ENCODE measurements around the gene SUPT20HL1.
"Not testable (repeated sequence)": the region's sequence is repeated elsewhere in the genome, so short reads cannot be mapped to it uniquely, and the experiment has no call there.

SUPT20HL1 gene

DNA sequence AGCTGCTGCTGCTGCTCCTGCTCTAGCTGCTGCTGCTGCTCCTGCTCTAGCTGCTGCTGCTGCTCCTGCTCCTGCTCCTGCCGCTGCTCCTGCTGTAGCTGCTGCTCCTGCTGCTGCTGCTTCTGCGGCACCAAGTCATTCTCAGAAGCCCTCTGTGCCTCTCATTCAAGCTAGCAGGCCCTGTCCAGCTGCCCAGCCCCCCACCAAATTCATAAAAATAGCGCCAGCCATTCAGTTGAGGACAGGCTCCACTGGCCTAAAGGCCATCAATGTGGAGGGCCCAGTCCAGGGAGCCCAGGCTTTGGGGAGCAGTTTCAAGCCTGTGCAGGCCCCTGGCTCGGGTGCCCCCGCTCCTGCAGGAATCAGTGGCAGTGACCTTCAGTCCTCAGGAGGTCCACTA, 3.9 kb downstream of the SUPT20HL1 start:
- DNase-seq, result no peak

DNA sequence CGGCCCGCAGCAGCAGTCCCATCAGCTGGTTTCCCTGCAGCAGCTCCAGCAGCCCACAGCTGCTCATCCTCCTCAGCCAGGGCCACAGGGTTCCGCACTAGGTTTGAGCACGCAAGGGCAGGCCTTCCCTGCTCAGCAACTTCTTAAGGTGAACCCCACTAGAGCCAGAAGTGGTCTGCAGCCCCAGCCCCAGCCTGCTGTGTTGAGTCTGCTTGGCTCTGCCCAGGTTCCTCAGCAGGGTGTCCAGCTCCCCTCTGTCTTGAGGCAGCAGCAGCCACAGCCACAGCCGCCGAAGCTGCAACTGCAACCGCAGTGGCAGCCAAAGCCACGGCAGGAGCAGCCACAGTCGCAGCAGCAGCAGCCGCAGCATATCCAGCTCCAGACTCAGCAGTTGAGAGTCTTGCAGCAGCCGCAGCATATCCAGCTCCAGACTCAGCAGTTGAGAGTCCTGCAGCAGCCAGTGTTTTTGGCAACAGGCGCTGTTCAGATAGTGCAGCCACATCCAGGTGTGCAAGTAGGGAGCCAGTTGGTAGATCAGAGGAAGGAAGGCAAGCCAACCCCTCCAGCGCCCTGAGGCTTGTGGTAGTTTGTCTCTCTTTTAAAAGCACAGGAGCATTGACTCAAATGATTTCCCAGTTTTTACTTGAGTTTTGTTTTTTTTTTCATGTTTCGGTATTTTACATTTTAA, 4.6 kb downstream of the SUPT20HL1 start:
- DNase-seq, result no peak

DNA sequence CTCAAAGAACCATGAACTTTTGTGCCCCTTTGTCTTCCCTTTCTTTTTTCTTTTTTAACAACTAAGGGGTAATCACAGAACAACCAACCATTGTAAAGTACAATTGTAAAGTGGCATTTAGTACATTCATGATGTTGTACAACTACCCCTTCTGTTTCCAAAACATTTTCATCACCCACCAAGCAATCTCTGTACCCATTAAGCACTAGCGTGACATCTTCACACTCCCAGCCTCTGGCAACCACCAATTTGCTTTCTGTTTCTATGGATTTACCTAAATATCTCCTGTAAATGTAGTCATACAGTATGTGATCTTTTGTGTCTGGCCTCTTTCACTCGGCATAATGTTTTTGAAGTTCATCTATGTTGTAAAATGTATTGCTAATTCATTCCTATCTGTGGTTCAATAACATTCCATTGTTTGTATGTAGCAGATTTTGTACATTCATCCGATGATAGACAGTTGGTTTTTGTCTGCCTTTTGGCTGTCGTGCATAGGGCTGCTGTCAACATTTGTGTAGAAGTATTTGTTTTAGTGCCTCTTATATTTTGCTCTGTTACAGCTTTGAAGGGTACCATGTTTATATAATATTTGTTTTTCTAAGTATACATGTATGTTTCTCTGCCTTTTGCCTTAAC, 6.4 kb downstream of the SUPT20HL1 start:
- not testable (repeated sequence) for DNase-seq

DNA sequence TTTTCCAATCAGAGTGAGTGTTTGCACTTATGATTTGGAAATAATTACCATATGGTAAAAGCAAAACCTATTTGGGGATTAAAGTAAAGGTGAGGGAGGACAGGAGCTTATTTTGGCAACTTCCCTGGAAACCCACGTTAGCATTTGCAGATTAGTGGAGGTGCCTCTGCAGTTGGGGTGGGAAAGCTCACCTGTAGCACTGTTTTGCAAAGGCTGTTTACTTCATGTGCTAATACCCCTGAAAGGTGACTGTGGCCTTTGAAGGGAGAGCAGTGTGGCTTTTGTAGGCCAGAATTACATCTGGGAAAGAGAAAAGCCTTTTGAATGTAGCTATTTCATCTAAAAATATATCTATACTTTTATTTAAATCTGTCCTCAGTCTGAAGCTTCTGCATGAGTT, 9.4 kb downstream of the SUPT20HL1 start:
- DNase-seq, result no peak

DNA sequence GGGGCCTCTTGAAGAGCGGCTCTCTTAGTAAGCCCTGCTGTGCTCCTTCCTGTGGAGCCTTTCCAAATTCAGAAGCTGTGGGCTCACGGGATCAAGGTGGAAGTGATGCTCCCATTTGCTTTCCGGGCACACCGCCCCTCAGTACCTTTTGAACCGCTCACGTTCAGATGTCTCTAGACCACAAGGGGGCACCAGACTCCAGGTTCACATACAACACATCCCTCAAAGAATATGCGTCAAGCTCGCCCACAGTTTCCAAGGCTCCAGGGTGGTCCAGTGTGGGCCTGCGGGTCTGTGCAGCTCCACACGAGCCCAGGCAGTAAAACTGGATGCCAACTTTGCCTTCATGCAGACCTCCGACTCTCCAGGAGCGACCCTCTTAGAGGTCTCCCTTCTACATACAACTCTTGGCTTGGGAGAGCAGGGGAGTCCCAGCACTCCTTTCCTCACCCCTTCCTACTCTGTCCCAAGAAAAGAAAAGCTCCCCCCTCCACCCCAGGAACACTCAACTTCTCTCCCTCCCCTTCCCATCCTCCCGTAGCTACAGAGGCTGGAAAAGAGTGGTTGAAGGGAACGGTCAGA, 11.0 kb downstream of the SUPT20HL1 start:
- no peak for DNase-seq

DNA sequence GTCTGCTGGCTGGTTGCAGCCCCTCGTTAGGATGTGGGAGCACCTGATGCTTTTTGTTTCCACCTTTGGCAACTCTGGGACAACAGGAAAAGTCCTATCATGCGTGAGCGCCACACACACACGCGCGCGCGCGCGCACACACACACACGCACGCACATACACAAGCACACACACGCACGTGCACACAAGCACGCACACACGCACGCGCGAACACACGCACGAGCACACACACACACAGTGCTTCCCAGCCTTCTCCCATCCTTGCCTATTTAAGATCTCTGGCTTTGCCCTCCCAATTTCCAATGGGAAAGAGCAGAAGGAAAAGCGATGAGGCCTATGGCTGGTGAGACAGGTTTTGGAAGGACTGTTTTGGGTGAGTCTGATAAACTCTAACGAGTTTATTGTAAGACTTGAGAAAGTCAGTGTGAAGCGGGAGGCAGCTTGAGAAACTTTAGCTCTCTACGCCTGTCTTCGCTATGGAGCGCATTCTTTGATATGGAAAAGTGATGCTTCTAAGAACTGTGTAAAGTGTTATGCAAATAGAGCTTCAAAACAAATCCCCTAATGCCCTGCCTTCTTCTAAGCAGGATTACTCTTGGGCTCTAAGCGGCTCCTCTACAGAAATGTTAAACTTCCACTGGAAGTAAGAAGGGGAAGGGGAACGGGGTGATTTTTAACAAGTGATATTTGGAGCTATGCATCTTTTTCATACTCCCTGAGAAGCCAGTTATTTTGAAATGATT, 11.8 kb downstream of the SUPT20HL1 start:
- no peak for DNase-seq

DNA sequence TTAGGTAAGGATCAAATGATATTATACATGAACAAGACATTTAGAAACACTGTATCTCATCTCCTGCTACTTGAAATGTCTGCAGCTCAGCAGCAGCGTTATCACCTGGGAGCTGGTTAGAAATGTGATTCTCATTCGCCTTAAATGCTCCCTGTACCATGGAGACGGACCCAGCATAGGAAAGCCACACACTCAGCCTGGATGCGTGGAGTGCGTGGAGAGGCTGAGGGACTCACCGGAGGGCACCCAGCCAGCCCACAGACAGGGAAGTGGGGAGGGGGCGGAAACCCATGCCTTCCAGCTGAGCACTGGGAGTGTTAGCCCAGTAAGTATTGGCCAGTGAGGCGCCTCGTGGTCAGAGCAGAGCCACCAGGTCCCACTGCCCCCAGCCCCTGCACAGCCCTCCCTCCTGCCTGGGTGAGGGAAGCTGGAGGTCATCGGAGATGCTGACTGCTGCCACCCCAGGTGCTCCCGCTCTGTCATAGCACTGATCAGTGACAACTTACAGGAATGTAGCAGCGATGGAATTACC, 15.2 kb downstream of the SUPT20HL1 start:
- DNase-seq, result no peak

DNA sequence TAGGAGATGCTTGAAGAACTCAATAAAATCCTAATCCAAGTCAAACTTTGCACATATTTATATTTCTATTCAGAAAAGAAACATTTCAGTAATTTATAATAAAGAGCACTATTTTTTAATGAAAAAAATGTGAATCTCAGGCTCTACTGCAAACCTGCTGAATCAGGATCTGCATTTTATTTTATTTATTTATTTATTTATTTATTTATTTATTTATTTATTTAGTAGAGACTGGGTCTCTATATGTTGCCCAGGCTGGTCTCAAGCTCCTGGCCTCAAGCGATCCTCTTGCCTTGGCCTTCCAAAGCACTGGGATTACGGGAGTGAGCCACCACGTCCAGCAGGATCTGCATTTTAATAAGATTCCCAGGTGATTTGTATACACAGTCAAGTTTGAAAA, 16.0 kb downstream of the SUPT20HL1 start:
- DNase-seq, result no peak

DNA sequence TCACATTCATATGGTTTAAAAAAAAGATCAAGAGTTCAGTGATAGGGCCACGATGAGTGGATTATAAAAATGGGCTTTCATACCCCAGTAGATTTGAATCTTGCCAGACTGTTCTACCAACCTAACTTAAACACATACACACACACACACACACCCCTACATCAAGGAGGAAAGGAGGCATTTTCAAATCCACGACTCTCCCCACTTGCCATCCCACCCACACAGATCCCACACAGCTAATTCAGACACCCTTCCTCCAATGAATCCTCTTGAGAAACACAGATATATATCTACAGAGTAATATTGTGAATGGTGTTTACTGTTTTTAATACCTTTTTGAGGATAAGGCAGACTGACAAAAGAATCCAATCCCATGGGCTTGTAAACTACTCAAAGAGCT, 16.8 kb downstream of the SUPT20HL1 start:
- no peak for DNase-seq

DNA sequence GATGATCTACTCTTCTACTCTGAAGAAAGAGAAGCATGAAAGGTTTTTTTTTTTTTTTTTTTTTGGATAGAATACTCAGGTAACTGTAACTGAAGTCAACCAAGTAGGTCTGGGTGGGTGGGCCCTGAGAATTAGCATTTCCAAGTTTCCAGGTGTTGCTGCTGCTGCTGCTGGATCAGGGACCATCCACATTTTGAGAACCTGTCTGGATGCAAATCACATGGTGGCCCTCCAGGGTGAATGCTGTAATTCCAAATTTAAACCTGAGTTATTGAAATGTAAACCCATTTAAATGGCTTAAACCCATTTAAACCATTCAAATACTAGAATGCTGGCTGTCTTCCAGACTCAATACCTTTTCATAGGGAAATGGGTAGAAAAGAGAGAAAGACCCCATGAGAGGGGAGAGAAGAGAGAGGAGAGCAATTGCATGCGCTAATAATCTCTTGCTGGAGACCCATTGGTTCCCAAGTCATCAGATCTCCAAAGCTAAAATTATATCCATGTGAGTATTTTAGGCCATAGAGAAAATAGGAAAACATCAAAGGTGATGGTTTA, 17.6 kb downstream of the SUPT20HL1 start:
- no peak for DNase-seq

DNA sequence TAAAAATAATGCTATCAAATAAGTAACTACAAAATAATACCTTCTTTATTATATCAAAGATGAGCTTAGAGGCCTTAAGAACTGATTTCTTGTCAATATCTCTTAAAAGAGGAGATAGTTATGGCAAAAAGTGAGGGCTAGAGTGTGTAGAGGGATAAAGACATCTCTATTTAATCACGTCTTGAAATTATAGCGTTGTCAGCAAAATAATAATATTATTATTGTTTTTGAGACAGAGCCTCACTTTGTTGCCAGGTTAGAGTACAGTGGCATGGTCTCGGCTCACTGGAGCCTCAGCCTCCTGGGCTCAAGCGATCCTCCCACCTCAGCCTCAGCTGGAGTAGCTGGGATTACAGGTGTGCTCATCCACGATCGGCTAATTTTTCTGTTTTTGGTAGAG, 18.3 kb downstream of the SUPT20HL1 start:
- no peak for DNase-seq

DNA sequence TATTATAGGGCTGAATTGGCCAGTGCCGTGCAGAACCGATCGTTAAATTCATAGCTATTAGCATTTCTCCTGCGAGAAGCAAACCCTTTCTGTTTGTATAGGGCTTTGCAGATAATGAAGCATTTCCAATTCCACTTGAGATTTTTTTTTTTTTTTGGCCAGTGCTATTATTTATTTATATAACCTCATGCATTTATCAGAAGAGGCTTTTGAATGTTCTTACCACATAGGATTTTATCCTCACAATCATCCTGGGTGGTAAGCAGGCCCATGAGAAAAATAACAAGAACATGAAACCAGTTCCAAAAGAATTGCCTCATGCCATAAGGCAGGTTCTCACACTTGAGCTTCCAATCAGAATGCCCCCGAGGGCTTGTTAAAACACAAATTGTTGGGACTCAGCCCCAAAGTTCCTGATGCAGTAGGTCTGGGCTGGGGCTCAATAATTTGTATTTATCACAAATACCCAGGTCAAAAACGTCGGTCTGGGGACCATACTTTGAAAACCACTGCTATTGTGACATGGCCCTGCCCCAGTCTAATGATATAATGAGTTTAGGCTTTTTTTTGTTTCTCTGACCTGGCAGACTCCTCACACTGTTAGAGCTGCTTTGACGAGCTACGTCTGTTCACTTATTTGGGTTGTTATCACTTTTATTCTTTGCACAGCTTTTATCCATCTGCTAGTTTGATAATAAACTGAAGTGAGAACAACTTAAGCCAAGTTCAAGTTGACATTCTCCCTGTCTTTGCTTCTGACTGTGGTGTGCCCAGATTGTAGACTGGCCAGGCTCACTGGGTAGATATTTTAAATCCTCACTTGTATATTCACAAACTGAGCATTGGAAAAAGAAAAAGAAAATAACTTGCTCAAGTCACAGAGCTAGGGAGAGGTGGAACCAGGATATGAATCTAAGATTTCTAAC, 20.1 kb downstream of the SUPT20HL1 start:
- no peak for DNase-seq

DNA sequence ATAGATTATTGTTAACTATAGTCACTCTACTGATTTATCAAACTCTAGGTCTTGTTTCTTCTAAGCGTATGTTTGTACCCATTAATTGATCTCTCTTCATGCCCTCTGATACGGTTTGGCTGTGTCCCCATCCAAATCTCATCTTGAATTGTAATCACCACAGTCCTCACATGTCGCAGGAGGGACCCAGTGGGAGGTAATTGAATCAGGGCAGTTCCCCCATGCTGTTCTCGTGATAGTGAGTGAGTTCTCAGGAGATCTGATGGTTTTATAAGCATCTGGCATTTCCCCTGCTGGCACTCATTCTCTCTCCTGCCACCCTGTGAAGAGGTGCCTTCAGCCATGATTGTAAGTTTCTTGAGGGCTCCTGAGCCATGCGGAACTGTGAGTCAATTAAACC, 21.9 kb downstream of the SUPT20HL1 start:
- DNase-seq, result not testable (repeated sequence)

DNA sequence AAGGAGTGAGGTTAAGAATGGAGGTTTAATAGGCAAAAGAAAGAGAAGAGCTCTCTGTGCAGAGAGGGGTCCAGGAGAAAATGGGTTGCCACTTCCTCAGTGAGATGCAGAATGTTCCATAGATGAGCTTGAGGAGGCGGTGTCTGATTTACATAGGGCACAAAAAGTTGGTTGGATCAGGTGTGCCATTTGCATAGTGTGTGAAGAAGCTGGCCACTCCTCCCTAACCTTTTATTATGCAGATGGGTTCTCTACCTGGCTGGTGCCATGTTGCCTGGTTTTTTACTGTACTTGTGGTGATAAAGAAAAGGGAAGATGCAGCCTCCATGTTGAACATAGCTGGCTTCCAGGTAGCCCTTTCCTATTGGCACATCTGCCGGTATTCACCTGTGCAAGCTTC, 27.3 kb downstream of the SUPT20HL1 start:
- no peak for DNase-seq

DNA sequence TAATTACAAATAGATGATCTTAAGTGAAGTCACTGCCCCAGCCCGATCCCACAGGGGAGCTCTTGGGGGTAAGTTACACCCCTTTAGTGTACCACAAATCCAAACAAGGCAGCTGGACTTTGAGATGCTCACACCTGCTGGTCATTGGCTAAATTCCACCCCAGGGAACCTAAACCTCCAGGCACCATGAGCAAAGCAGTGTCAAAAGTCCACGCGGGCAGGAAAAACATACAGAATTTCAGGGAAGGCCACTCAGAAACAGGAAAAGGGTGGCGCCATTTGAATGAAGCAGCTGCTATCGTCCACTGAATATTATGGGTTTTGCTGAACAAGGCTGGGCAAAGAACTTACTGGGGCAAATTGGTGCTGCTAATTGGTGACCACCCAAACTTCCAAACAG, 30.9 kb downstream of the SUPT20HL1 start:
- DNase-seq, result no peak

DNA sequence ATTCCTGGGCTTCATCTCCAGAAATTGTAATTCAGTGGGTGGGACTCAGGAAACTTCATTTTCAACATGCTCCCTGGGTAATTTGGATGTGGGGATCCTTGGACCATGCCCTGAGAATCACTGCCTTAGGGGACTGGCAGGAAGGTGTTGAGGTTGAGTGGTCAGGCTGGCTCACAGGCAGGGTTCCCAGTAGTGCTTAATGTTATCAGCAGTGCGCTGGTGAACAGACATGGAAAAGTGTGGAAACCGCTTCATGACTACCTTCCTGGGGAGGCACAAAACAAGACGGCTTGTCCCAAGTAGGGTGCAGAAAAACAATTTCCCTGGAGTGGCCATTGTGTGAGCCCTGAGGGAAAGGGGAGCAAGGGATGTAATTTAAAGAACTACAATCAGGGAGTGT, 31.4 kb downstream of the SUPT20HL1 start:
- no peak for DNase-seq

DNA sequence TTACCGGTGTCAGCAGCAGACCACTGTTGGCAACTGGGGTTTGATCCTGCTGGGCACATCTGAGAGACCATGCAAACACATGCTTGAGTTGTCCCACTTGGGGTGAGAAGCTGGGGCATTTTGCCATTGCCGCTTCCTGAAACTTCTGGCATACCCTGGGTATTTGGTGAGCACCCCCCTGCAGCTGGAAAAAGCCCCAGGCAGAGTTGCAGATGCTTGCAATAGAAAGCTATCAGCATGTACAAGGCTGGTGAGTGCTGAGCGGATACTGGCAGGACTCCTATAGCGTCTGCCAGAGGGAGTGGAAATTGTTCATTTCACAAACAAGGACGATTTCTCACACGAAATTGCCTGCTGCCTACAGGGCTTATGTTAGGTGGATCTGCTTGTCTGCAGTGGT, 32.3 kb downstream of the SUPT20HL1 start:
- no peak for DNase-seq

DNA sequence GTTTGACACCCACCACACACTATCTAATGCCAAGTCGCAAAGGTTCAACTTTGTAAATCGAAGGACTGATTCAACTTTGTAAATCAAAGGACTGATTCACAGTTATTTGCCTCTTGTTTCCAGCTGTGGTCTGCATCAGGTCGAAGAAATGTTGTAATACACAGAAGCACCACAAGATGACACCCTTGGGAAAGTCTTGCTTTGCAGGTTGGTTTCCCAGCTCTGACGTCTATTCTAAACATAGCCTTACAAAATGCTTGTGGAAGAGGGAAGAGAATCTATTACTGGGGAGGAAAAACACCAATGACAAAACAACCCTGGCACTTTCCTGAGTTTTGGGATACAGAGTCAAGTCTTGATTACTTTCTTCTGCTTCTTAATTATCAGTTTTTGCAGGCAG, 35.3 kb downstream of the SUPT20HL1 start:
- DNase-seq, result peak; percentile 27

DNA sequence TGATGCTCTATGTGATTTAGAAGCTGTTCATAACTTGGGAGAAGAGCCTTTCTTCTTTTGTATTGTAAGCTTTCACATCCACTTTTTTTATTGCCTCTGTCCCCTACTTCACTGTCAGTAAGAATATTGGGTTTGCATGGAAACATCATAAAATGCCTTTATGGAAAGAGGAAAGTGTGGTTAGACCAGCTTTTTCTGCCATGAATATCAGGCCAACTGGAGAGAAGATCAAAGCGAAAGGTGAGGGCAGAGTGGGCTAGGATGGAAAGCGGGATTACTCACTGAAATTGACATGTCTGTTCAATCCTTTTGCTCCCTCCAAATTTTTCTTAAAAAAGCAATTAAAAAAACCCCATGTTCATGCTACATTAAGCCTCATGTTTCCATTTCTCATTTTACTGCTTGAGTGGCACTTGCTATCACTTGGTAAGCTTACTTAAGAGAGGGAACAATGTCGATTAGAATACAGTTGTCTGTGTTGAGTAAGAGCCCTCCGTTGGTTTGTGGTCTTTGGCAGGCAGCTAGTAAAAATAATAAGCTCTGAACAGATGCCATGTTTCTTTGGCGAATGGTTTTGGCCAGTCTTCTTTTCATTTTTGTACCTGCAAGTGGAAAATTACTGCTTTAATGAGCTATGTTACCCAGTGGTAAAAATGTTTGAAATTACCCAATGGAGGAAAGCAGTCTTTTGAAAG, 35.9 kb downstream of the SUPT20HL1 start:
- DNase-seq, result no peak

DNA sequence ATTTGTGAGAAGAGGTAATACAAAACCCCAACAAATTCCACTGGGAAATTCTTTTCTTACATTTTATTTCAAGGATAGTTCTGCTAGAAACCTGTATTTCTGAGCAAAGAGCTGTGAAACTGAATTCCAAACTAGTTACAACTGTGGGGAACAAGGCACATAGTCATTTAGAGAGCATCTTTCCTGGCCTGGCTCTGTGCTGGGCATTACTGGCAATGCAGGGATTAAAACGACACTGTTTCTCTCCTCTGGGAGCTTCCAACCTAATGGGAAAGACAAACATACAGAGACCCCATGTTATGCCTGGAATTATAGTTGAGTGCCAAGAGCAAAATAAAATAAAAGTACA, 36.5 kb downstream of the SUPT20HL1 start:
- no peak for DNase-seq

DNA sequence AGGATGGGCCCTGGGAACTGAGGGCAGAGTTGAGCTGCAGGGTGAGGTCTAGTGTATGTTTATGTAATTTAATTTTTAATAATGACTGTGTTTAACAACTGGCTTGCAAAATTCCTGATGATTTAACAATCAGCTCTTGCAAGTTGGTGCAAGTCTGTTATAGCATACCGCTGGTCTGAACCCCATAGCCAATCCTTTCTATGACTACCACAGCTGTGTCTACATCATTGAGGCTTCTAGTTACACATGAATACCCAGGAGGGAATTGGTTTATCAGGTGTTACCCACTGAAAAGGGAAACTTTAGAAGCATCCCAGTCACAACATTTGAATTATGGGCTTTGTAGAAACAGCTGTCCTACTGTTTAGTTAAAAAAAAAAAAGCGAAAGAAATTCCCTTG, 38.3 kb downstream of the SUPT20HL1 start:
- DNase-seq, result no peak

DNA sequence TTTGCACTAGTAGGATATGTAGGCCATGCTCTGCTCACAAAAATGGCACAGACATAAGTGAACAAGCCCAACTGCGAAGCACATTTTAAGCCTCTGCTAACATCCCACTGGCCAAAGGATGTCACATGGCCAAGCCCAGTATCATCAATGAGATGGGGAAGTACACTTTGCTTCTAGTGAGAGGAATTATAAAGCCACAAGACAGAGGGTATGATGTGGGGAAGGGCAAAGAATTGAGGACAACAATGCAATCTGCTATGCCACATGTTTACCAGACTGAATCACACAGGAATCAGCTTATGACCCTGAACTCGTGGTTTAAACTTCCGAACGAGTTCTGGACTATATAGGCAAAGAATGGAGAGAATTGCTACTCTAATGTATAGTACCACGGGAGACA, 39.1 kb downstream of the SUPT20HL1 start:
- DNase-seq, result no peak
